ENCODE measurements around the gene PCBP4. TPM values are rescaled to one million over a fixed set of nuclear protein-coding genes. Genes with fewer than 3 reads are reported as not detected.
"Not testable (repeated sequence)": the region's sequence is repeated elsewhere in the genome, so short reads cannot be mapped to it uniquely, and the experiment has no call there.

PCBP4 gene
- total RNA-seq, 1 donor from 2014 or later, result 65.7 TPM

- not testable (repeated sequence) for DNase-seq (ENCODE audit: extremely low read depth, low read depth, low spot score)
Observed at GRCh38 chr3:51928981-51929380, 38.3 kb downstream of the PCBP4 start.

GRCh38 chr3:51928438-51928837 is 38.8 kb downstream of the PCBP4 start:
- no peak for DNase-seq (ENCODE audit: extremely low read depth, low read depth, low spot score)

GRCh38 chr3:51927061-51927977 is 39.9 kb downstream of the PCBP4 start:
- no peak for DNase-seq (ENCODE audit: extremely low read depth, low read depth, low spot score)

GRCh38 chr3:51921081-51921578 is 46.1 kb downstream of the PCBP4 start:
- no peak for DNase-seq (ENCODE audit: extremely low read depth, low read depth, low spot score)

- DNase-seq (ENCODE audit: extremely low read depth, low read depth, low spot score), result no peak
Observed at GRCh38 chr3:51916418-51916817, 50.8 kb downstream of the PCBP4 start.

- no peak for DNase-seq (ENCODE audit: extremely low read depth, low read depth, low spot score)
Observed at GRCh38 chr3:51908026-51908425, 59.2 kb downstream of the PCBP4 start.

Other genes starting within 250 kb of the PCBP4 start
- not detected in 2 replicates for gene IQCF6, start 188.2 kb downstream of the PCBP4 start, total RNA-seq
- not detected in 2 replicates for gene IQCF2, start 105.8 kb downstream of the PCBP4 start, total RNA-seq
- not detected in 2 replicates for gene IQCF5, start 91.9 kb downstream of the PCBP4 start, total RNA-seq
- gene IQCF1, start 64.1 kb downstream of the PCBP4 start, total RNA-seq, result not detected in 2 replicates
- gene RRP9, start 25.6 kb downstream of the PCBP4 start, total RNA-seq, result 13.5 and 17.2 TPM in 2 replicates
- 11.7 and 12.8 TPM in 2 replicates for gene PARP3, start 25.1 kb downstream of the PCBP4 start, total RNA-seq
- 0.06 TPM in 1 of 2 replicates, not detected in the other for gene GPR62, start 12.1 kb downstream of the PCBP4 start, total RNA-seq
- 29.8 and 31.8 TPM in 2 replicates for gene ABHD14B, start 6.6 kb upstream of the PCBP4 start, total RNA-seq
- gene ABHD14A, start 7.6 kb upstream of the PCBP4 start, total RNA-seq, result 13.5 and 17.0 TPM in 2 replicates
- gene ACY1, start 16.1 kb upstream of the PCBP4 start, total RNA-seq, result 24.2 and 32.0 TPM in 2 replicates
- 1,365 and 2,409 TPM in 2 replicates for gene RPL29, start 28.4 kb upstream of the PCBP4 start, total RNA-seq
- gene DUSP7, start 89.1 kb upstream of the PCBP4 start, total RNA-seq, result 20.2 and 23.8 TPM in 2 replicates
- 2.7 and 4.7 TPM in 2 replicates for gene POC1A, start 187.0 kb upstream of the PCBP4 start, total RNA-seq
- 69.8 and 72.6 TPM in 2 replicates for gene ALAS1, start 230.7 kb upstream of the PCBP4 start, total RNA-seq

All from glomerular endothelial cell (primary cell).